Suppressor macrophage treated with lipopolysaccharide for 1 hour (primary cell): Measurements from ENCODE around the gene TLDC2.
"Not testable (repeated sequence)": the region's sequence is repeated elsewhere in the genome, so short reads cannot be mapped to it uniquely, and the experiment has no call there.

Experiments used
- DNase-seq, 3 donors: peaks; one replicate each; pipeline ENCODE4 v3.0.0-alpha.2; 2020 to 2022

The TLDC2 gene

DNA sequence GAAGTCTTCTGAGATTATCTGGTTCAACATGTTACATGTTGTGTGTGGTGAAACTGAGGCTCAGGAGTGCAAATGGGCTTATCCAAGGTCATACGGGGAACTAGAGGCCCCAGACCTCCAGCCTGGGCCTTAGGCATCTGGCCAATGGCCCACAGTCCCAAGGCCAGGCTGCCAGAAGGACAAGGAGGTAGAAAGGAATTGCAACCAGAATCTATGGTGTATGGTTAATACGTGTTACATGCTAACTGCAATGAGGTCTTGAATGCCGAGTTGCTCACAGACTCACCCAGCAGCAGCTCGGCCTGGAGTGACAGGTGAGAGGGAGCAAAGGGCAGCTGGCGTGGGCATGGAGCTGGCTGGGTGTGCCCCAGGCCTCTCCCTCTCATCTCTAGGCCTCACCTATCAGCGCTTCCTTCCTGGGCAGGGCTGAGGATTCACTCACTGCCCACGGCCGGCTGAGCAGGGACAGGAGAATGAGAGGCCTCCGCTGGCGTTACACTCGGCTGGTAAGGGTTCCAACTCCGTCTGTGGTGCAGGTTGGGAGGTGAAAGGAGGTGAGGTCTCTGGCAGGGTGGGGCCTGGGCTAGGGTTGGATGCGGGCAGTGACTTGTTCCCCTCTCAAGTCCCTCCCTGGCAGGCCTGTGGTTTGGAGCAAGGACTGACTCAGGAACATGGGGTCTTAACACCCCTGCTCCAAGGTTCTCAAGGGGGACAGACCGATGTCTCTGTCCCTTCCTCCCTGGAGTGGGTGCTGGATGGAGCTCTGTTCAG lies at the start of gene TLDC2:
Gene TLDC2, plus strand, starts transcription at position 437 of the 771 bp plus-strand sequence. Its CDS starts 37 bp downstream, at position 474.
- DNase-seq: no peak

DNA sequence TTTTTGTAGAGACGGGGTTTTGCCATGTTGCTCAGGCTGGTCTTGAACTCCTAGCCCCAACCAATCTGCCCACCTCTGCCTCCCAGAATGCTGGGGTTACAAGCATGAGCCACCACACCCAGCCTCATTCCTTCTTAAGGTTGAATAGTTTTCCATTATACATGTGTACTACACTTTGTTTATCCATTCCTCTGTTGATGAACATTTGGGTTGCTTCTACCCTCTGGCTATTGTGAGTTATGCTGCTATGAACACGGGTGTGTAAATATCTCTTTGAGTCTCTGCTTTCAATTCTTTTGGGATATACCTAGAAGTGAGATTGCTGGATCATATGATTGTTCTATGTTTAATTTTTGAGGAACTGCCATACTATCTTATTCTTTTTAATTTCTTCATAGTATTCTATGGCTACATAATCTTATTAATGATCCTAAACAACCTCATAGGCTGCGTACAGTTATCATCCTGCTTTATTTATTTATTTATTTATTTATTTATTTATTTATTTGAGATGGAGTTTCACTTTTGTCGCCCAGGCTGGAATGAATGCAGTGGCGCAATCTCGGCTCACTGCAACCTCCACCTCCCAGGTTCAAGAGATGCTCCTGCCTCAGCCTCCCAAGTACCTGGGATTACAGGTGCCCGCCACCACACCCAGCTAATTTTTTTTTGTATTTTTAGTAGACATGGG lies 49.2 kb upstream of the TLDC2 start:
- DNase-seq: no peak

DNA sequence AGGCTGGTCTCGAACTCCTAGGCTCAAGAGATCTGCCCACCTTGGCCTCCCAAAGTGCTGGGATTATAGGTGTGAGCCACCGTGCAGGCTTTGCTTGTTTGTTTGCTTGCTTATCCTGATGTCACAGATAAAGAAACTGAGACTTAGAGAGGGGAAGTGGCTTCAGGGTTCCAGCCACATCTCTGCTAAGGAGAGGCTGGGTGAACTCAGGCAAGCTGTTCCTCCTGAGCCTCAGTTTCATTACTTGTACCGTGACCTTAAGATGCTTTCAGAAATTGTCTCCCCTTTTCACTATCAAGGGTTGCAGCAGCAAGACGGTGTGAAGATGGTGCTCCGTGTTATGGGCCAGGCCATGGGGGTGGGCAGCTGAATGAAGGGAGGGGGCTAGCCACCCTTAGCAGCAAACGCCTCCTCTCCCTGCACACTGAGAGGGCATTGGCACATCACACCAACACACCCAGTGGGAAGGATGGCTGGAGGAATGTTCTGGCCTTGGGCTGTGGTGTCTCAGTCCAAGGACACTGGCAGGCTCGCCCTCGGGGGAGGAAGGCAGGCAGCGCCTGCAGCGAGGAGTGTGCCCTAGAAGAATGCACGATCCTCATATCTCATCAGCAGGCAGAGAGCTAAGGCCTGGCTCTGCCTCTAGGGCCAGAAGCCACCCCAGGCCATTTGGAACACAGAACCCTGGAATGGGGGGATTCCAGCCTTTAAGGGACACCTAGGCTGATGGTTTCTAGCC lies 48.2 kb upstream of the TLDC2 start:
- no peak for DNase-seq

DNA sequence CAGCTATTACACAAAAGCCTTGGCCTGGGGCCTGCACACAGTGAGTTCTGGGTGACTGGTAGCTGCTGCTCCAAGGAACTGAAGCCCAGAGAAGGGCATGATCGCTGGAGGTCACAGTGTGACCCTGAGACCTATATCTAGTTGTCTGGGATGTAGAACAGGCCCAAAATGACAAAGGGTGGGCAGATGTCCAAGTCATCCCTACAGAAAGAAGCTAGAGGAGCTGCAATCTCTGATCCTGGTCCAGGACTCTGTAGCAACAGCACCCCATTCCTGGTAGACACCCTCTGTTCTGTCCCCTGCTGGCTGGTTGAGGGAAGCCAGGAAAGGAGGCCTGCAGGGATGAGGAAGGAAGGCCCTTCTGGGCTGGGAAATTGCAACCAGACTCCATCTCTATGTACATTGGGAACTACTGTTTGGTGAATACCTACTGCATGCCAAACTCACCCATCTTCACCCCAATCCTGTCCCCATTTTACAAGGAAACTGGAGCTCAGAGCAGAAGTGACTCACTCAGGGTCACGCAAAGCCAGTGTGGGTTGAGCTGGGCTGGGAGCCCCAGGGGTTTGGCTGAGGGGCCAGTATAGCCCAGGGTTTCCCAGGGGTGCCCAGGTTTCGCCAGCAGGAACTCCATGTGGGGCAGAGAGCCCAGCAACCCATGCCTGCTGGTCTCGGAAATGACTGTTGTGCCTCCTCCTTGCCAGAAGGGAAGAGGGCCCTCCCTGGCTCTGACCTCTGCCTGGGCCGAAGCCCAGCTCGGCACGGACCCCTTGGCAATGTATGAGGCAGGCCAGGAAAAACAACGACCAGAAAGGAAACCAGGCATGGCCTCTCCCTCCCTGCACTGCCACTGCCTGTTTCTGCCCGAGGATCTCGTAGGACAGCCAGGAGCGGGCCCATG lies 44.9 kb upstream of the TLDC2 start:
- DNase-seq: no peak

DNA sequence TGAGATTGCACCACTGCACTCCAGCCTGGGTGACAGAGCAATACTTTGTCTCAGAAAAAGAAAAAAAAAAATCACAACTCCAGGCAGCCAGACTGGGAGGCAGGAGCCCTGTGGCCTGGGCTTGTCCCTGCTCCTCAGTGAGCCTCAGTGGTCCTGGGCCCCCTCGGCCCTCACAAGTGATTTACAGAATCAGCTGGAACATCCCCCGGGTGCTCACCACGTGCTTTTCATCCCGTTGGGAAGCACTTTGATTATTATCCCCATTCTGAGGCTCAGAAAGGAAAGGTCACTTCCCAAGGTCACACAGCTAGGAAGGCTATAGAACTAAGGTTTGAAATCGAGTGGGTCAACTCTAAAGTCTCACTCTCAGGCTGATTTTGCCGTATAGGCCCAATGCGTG lies 43.1 kb upstream of the TLDC2 start:
- DNase-seq: no peak

DNA sequence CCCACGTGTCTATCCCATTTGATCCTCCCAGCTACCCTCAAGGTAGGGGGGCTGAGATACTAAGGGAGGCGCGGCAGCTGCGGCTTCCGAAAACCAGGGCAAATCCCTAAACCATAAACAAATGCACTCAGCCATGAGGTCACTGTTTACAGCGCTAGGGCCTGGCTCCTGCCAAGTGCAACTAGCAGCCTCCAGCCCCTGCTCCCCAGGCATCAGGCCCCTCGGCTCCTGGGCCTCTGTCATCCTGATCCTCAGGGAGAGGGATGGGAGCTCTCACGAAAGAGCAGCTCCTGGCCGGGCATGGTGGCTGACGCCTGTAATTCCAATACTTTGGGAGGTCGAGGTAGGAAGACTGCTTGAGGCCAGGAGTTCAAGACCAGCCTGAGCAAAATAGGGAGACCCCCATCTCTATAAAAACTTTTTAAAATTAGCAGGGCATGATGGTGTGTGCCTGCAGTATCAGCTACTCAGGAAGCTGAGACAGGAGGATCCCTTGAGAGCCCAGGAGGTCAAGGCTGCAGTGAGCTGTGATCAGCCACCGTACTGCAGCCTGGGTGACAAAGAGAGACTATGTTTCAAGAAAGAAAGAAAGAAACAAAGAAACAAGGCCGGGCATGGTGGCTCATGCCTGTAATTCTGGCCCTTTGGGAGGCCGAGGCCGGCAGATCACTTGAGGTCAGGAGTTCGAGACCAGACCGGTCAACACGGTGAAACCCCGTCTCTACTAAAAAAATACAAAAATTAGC lies 42.5 kb upstream of the TLDC2 start:
- no peak for DNase-seq

DNA sequence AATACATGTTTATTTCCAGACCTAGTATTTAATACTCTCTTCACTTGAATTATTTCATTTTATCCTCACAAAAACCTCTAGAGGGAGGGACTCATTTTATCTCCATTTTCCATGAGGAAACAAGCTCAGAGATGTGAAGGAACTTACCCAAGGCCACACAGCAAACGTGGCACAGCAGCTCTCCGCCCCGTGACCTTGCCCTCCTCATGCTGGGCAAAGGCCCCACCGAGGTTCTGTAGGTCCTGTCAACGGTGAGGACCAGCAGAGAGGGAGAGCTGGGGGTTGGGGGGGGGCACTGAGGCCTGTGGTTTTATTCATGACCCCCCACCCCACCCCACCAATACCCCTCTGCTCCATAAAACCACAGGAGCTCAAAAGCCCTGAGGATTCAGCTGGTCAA lies 40.9 kb upstream of the TLDC2 start:
- no peak for DNase-seq

DNA sequence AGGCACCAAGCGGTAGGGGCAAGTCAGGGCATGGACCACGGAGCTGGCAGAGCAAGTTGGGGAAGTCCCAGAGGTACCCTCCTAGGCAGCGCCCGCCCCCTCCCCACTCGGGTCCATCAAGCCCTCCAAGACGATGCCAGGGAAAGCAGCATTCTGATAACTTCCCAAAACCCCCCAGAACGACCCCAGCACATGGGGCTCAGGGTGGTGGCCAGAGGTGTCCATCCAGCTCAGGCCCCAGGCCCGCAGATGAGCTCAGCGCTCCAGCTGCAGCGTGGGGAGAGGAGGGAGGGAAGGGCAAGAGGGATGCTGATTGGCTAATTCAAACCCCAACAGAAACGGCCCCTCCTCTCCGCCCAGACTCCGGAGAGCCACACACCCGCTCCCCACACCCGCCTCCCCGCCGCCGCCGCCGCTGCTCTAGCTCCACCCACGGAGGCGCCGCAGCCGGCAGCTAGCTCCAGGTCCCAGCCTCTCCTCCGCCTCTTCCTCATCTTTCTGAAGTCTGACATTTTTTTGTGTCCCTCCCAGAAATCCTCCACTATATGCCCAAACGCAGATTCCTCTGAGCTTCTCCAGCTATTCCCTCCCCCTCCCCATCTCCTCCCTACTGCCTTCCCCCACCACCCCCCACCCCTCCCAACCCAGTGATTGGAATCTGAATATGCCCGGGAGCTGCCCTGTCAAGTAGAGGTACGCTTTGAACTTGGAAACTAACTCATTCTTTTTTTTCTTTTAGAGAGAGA lies 40.3 kb upstream of the TLDC2 start:
- DNase-seq: peak; percentile 93 to 97 (median 96)

DNA sequence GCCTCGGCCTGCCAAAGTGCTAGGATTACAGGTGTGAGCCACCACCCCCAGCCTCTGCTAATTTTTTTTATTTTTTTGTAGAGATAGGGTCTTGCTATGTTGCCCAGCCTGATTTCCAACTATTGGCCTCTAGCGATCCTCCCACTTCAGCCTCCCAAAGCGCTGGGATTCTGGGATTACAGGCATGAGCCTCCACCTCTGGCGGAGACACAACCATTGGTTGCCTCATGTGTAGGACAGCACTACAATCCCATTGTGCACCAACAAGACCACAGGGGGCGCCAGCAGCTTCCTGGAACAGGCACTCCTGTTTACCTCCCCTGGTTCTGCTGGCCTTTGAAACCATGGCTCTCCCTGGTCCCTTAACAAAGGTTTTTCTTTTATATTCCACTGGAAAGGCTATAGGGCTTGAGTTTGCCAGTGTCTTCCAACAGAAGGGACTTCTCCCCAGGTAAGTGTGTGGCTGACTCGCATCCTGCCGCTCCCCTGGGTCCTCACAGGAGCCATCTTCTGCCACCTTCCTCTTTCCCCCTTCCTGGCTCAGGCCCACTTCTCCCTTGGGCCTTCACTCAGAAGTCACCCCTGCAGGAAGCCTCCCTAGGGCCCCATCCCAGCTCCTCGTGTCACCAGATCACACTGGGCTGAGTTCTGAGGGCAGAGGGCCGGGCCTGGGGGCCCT lies 39.2 kb upstream of the TLDC2 start:
- DNase-seq: peak; percentile 77 to 89 (median 80)

DNA sequence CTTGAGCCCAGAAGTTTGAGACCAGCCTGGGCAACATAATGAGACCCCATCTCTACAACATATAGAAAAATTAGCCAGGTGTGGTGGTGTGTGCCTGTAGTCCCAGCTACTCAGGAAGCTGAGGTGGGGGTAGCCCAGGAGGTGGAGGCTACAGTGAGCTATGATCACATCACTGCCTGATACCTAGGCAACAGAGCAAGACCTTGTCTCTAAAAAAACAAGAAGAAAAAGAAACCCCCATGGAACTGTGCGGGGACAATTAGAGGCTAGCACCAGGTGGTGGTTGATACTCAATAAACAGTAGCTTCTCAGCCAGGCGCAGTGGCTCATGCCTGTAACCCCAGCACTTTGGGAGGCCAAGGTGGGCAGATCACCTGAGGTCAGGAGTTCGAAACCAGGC lies 37.6 kb upstream of the TLDC2 start:
- not testable (repeated sequence) for DNase-seq

DNA sequence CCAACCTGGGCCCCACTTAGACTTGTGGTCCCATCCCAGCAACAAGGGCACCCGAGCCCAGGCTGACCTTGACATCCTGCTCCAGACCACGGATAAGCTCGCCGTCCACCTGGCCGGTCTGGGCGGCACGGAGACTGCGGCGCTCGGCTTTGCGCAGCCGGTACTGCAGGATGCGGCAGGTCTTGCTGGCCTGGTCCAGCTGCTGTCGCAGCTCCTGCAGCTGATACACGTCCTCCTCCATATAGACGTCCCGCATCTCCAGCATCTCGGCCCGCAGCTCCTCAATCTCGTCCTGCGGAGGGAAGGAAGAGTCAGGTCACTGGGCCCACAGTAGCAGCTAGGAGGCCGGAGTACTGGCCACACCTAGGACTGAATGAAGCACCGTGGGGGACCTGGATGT lies 36.8 kb upstream of the TLDC2 start:
- no peak for DNase-seq

DNA sequence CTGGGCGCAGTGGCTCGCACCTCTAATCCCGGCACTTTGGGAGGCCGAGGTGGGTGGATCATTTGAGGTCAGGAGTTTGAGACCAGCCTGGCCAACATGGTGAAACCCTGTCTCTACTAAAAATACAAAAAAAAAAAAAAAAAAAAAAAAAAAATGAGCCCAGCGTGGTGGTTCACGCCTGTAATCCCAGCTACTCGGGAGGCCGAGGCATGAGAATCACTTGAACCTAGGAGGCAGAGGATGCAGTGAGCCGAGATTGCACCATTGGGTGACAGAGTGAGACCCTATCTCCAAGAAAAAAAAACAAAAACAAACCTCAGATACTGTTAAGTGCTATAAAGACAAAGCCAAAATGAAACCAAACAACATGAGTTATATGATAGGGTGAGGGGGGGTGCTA lies 34.9 kb upstream of the TLDC2 start:
- not testable (repeated sequence) for DNase-seq

DNA sequence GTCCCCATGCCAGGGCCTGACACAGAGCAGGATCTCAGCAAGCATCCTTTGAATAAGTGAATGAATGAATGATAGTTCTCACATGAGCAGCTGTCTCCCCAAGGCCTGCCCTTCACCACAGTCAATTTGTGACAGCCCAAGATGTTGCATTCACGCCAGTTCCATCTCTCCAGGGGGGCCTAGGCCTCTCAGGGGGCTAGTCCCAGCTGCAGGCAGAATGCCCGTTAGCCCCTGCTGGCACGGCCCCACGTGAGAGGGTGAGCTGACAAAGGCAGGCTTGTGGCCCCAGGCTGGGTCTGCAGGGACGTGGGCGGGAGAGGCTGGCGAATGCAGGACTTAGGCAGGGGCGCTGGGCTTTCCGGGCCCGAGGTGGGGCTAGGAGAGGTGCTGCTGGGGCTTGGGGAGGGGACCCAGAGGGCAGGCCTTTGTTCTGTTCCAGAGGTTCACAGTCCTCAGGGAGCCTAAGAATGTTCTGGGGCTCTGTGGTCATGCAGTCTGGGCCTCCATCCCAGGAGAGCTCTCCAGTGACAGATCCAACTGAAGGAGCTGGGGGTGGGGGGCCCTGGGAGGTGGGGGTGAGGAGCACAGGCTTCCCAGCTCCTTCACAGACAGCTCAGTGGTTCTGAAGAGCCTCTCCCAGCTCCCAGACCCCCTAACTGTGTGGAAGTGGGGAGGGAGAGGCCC lies 30.5 kb upstream of the TLDC2 start:
- no peak for DNase-seq

DNA sequence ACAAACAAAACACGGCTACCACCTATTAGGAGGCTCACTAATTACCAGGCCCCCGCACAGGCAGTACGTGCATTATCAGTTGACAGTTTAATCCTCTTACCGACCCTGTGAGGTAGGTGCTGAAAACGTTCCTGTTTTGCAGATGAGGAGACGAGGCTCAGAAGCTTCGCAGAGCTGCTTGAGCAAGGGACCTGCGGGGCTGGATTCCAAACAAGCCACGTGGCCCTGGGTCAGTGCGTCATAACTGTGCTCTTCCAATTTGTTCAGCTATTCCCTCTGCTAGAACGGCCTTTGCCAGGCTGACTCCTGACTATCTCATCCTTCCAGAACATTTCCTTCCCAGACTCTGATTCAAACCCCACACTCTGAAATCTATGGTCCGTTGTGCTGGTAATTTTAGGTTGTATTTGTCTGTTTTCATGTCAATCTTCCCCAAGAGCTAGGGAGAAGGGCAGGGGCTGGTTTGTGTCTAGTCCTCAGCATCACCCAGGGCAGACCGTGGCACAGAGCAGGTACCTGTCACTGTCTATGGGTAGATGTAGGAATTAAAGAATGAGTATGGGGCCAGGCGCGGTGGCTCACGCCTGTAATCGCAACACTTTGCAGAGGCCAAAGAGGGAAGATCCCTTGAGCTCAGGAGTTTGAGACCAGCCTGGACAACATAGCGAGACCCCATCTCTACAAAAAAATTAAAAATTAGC lies 28.8 kb upstream of the TLDC2 start:
- DNase-seq: no peak

DNA sequence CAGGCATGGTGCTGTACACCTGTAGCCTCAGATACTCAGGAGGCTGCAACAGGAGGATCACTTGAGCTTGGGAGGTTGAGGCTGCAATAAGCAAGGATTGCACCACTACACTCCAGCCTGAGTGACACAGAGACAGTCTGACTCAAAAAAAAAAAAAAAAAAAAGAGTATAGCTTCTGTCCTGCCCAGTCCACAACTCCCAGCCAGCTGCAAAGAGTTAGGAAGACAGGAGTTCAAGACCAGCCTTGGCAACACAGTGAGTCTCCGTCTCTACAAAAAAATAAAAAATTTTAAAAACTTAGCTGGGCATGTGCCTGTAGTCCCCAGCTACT lies 28.3 kb upstream of the TLDC2 start:
- DNase-seq: peak in 2 of 3 donors; percentile 33 to 42

DNA sequence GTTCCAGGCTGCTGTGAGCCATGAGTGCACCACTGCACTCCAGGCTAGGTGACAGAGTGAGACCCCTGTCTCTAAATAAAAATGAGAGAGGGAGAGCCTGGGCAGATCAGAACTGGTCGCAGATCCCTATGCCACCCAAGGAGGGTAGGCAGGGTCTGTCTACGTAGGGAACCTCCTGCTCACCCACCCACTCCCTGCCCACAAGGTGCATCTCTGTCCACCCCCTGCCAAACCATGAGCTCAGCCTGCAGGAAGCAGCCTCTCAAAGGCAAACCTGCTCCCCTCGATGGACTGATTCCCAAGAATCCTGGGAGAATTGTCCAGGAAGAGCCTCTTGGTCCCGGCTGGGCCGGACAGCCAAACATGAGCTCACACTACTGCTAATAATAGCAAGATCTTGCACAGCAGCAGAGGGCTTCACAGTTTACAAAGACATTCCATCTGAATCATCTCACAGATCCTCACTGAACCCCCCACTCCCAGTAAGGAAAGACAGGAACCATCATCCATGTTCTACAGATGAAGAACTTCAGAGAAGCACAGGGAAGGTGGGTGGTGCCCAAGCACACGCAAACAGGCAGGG lies 27.8 kb upstream of the TLDC2 start:
- DNase-seq: no peak

DNA sequence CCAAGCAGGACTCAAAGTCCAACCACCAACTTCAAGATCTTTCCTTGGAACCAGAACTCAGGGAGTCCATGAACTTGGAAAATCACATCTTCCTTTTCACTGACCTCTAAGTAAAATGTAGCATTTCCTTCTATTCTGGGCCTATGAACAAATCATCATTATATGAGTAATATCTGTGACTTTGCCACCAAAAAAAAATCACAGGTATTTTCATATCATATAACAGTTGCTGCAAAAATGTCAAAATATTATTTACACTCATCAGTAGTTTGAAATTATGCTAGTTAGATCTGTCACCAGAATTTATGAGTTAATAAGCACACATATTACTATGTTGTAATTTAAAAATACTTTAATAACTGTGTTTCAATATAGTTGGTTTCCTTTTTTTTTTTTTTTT lies 27.3 kb upstream of the TLDC2 start:
- peak in 2 of 3 donors; percentile 25 to 43 for DNase-seq

DNA sequence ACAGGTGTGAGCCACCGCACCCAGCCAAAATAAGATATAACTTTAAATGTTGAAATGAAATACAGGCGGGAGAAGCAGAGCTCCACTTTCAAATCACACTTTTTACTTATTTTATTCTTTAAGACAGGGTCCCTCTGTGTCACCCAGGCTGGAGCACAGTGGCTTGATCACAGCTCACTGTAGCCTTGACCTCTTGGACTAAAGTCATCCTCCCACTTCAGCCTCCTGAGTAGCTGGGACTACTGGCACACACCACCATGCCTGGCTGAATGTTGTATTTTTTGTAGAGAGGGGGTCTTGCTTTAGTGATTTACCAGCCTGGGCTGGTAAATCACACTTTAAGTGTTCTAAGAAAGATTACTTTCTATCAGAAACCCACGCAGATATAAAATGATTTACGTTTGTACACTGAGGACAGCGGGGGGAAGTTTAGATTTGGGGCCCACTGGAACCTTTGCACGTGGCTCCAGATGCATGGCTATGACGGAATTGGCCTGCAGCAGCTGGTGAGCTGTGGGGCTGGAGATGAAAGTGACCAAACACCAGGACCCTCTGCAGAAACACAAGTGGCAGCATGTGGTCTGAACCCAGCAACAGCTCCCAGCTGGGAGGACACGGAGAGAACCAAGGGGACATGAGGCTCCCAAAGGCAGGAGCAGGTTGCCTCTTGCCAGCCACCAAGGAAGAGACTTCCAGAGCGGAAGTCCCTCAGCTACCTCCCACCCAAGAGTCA lies 26.4 kb upstream of the TLDC2 start:
- no peak for DNase-seq
